SH-SY5Y (cell line): Measurements from ENCODE around the gene NDUFS5.

ENCODE experiments used
- GATA2 ChIP-seq: IDR thresholded peaks from 2 replicates; pipeline ENCODE4 v1.6.1; 2011; ENCODE audit warnings: mild to moderate bottlenecking, low read depth, low read length
- GATA3 ChIP-seq: IDR thresholded peaks from 2 replicates; pipeline ENCODE4 v1.6.1; 2011; ENCODE audit warnings: low read depth, mild to moderate bottlenecking, low read length, moderate library complexity

Gene NDUFS5

DNA sequence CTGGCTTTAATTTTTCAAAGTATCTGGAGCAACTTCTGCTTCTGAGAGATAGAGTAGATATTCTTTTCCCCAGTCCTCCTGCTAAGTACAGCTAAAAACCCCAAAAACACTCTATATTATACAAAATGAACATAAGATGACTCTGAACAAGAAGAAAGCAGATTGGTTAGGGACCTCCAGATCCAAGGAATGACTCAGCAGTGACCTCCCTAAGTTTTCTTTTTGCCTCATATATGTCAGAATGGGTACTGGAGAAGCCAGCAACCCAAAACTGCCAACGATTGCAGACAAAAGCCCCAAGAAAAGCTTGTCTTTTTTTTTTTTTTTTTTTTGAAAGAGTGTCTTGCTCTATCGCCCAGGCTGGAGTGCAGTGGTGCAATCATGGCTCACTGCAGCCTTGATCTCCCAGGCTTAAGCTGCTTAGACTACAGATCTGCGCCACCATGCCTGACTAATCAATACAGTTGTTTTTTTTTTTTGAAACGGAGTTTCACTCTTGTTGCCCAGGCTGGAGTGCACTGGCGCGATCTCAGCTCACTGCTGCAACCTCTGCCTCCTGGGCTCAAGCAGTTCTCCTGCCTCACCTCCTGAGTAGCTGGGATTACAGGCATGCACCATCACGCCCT lies 22.7 kb downstream of the NDUFS5 start:
- TF ChIP-seq GATA2, result no peak
- TF ChIP-seq GATA3, result no peak

DNA sequence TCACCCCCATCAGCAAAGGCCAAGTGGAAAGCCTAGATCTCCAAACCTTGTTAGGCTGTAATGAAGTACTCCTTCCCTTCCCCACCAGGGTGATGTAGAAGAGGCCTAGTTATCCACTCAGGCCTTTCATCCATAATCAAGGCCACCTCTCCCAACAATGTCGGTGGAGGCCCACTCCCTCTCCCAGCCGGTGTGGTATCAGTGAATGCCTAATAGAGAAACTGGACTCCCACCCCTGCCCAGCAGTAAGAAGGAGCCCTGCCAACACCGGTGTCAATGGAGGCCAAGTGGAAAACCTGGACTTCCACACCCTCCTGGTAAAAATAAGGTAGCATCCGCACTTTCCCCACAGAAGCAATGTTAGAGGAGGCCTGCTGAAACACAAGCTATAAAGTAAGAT lies 23.9 kb downstream of the NDUFS5 start:
- TF ChIP-seq GATA2 (no peak), GATA3 (no peak)

DNA sequence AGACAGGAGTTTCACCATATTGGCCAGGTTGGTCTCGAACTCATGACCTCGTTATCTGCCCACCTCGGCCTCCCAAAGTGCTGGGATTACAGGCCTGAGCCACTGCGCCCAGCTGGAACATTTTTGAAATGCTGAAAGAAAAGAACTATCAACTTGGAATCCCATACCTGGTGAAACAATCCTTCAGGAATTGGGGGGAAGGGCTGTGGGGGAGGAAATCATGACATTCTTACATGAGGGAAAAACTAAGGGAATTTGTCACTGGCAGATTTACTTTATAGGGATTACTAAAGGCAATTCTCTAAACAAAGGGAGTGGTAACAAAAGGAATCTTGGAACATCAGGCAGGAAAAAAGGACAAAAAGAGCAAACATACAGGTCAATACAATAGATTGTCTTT lies 25.8 kb downstream of the NDUFS5 start:
- no peak for TF ChIP-seq GATA2
- TF ChIP-seq GATA3, result no peak

DNA sequence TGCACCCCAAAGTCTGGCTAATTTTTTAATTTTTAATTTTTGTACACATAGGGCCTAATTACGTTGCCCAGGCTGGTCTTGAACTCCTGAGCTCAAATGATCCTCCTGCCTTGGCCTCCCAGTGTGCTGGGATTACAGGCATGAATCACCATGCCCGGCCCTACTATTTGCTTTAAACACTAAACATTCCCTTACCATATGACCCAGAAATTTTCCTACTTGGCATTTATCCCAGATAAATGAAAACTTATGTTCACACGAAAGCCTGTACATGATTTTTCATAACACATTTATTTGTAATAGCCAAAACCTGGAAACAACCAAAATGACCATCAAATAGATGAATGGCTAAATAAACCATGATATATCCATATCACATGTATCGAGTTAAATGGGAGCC lies 35.8 kb downstream of the NDUFS5 start:
- TF ChIP-seq GATA2 (no peak), GATA3 (no peak)

DNA sequence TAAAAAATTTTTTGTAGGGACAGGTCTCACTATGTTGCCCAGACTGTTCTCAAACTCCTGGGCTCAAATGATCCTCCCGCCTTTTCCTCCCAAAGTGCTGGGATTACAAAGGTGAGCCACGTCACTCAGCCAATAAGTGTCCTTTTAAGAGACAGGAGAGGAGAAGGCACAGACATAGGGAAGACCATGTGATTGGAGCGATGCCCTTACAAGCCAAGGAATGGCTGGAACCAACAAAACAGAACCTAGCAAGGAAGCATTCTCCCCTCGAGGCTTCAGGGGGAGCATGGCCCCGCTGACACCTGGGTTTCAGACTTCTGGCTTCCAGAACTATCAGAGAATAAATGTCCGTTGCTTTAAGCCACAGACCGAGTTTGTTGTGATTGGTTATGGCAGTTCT lies 37.0 kb downstream of the NDUFS5 start:
- TF ChIP-seq GATA2, result no peak
- TF ChIP-seq GATA3, result no peak

DNA sequence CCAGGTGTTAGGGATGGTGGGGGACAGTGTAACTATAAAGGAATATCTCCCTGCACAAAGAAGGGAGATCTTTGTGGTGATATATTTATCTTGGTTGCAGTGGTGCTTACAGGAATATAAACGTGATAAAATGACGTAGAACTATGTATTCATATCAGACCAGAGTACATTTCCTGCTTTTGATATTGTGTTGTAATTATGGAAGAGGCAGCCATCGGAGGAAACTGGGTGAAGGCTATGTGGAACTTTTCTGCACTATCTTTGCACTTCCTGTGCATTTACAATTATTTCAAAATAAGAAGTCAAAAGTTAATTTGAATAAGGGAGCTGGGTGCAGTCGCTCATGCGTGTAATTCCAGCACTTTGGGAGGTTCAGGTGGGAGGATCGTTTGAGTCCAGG lies 37.6 kb downstream of the NDUFS5 start:
- TF ChIP-seq GATA2 (no peak), GATA3 (no peak)

GRCh38 chr1:39065542-39065941 lies 39.4 kb downstream of the NDUFS5 start:
- TF ChIP-seq GATA2, result no peak
- no peak for TF ChIP-seq GATA3

DNA sequence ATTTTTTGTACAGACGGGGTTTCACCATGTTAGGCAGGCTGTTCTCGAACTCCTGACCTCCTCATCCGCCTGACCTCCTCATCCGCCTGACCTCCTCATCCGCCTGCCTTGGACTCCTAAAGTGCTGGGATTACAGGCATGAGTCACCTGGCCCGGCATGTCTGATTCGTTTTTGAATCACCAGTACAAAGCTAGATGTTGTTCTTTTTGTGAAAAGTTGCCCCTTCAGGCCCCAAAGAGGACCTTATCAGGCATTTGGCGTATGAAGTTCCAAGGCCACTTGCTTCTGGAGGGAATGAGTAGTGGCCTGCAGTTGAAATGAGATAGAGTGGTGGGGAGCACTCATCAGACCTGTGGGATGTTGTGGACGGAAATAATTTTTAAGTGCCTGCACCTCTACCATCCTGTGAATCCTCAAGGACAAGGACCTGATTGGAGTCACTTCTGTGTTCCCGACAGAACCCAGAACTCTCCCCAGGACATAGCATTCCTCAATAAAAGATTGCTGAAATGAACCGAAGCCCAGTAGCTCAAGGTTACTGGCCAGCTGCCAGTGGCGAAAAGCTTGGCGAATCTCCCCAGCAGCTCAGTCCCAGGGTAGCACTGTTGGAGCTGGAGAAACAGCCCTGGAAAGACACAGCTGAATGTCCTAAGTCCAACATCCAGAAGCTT lies 50.1 kb downstream of the NDUFS5 start:
- no peak for TF ChIP-seq GATA2

DNA sequence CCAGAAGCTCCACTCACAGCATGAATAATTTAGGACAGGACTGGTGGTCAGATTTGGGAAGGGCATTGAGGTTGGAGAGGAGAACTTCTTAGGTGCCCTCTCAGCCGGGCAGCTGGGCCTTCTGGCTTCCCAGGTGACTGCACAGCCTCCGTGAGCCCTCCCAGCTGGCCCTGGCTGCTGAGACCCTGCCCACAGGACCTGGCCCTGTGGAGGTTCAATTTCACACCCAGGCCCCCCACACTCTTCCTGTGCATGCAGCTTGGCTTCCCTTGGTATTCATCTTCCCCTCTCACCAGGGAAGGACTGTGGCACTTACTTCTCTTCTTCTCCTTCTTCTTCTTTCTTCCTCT lies 50.6 kb downstream of the NDUFS5 start:
- no peak for TF ChIP-seq GATA2
- no peak for TF ChIP-seq GATA3

- TF ChIP-seq GATA2 (no peak), GATA3 (no peak)
These were observed 54.2 kb downstream of the NDUFS5 start for GRCh38 chr1:39080269-39080826.

GRCh38 chr1:39080831-39081270 lies 54.7 kb downstream of the NDUFS5 start:
- TF ChIP-seq GATA2 (no peak), GATA3 (no peak)

DNA sequence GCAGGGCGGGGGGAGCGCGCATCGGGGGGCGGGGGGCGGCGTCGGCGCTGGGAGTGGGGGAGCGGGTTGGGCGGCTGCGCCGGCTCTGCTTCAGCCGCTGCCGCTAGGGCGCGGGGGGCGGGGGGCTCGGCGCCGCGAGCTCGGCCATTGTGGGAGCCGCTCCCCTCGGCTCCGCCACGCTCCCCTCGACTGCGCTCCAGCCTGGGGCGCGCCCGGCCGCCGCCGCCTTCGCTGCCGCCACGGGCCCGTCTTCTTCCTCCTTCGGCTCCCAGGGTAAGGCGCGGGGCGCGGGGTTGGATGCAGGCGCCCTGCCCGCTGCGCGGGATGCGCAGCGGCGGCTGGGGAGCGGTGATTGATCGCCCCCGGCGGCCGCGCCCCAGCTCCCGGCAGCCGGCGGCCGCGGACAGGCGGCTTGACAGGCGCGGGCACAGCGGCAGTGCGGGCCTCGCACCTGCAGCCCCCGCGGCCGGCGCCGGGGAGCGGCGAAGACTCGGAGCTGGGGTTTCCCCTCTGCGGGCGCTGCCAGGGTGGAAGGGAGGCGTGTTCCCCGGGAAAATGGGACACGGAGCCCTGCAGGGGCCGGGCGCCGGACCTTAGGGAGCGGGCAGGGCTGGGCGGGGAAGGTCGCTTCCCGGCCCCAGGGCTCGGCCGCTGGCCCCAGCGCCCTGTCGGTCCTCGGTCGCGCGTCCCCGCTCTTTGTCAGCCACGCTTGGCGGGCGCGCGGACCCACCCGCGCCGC lies 55.3 kb downstream of the NDUFS5 start:
- TF ChIP-seq GATA2 (no peak), GATA3 (no peak)

- TF ChIP-seq GATA2, result no peak
- TF ChIP-seq GATA3, result no peak
These were observed 56.1 kb downstream of the NDUFS5 start for GRCh38 chr1:39082010-39082799.
